GM12878 (cell line): Measurements from ENCODE around the gene LUZP2. TPM values are rescaled to one million over a fixed set of nuclear protein-coding genes. Genes with fewer than 3 reads are reported as not detected.

Experiments
- ATAC-seq: fragments of 200-7000 bp; cut with Tn5 transposase; 3 replicates; pipeline ENCODE4 v1.9.1; 2020; ENCODE audit warnings: mild to moderate bottlenecking, moderate library complexity
- BruUV-seq: library from RNA; stranded (reverse); fragments of 400-500 nt; replicated peaks from 2 replicates; lab custom pipeline; 2021; lab: Mats Ljungman, UMichigan
- CTCF ChIA-PET: fragments of 300-600 bp; sonication (Branson Sonifier 250); formaldehyde crosslinking; extraction: SDS; loops from one replicate; lab custom pipeline; 2021; ENCODE audit warnings: inconsistent platforms; lab: Yijun Ruan, JAX
- POLR2A ChIA-PET: fragments of 350-600 bp; formaldehyde crosslinking; extraction: SDS; loops from one replicate; lab custom pipeline; 2021; ENCODE audit warnings: inconsistent platforms; lab: Charles Lee
- RAD21 ChIA-PET: fragments of 300-600 bp; sonication (Branson Sonifier 250); formaldehyde crosslinking; loops from one replicate; lab custom pipeline; 2023; ENCODE audit warnings: antibody characterized with exemption; ENCODE audit not compliant: unreplicated experiment; lab: Charles Lee
- SMC1A ChIA-PET: fragments of 300-600 bp; sonication (Branson Sonifier 250); formaldehyde crosslinking; loops from one replicate; lab custom pipeline; 2023; ENCODE audit not compliant: unreplicated experiment, uncharacterized antibody; lab: Charles Lee
- DNase-seq: peaks from one replicate; pipeline ENCODE4 v3.0.0-alpha.2; 2011; ENCODE audit warnings: low read depth, low spot score
- FAIRE-seq: peaks from 3 replicates; lab custom pipeline; 2011; peaks lifted over from hg19 to GRCh38; lab: Jason Lieb, UNC
- H2AFZ ChIP-seq: 2 replicates; pipeline ENCODE4 v1.6.0; 2011; ENCODE audit warnings: low read depth, low read length, control low read depth; ENCODE audit not compliant: control insufficient read depth
- H3K27ac ChIP-seq: 2 replicates; pipeline ENCODE4 v1.5.1; 2011; ENCODE audit warnings: control low read depth; ENCODE audit not compliant: control insufficient read depth, insufficient read depth
- H3K27me3 ChIP-seq, 2 experiments: replicated peaks in 1 of 2; 2 replicates each; pipeline versions ENCODE4 v1.6.0 to v1.6.1; 2011; ENCODE audit warnings: low read length in 1 of 2; ENCODE audit not compliant: control insufficient read depth in 2 of 2, insufficient read depth in 2 of 2
- H3K36me3 ChIP-seq, 2 experiments: 2 replicates each; pipeline ENCODE4 v1.5.1; 2011; ENCODE audit warnings: low read length in 1 of 2; ENCODE audit not compliant: control insufficient read depth in 2 of 2, insufficient read depth in 2 of 2
- H3K4me1 ChIP-seq: 2 replicates; pipeline ENCODE4 v1.6.1; 2011; ENCODE audit warnings: mild to moderate bottlenecking, low read length, moderate library complexity, mixed read lengths; ENCODE audit not compliant: control insufficient read depth, insufficient read depth
- H3K4me2 ChIP-seq: 2 replicates; pipeline ENCODE4 v1.6.0; 2011; ENCODE audit warnings: control low read depth; ENCODE audit not compliant: control insufficient read depth, insufficient read depth
- H3K4me3 ChIP-seq: fragments of 200-600 bp; sonication (generic); 2 replicates; pipeline ENCODE4 v1.5.1; 2016
- H3K79me2 ChIP-seq: 2 replicates; pipeline ENCODE4 v1.6.0; 2011; ENCODE audit warnings: low read length; ENCODE audit not compliant: control insufficient read depth, insufficient read depth
- H3K9ac ChIP-seq: 2 replicates; pipeline ENCODE4 v1.8.0; 2011; ENCODE audit warnings: low read length, control low read depth, mixed read lengths; ENCODE audit not compliant: control insufficient read depth, insufficient read depth
- H3K9me3 ChIP-seq: replicated peaks from 3 replicates; pipeline ENCODE4 v1.5.1; 2011; ENCODE audit warnings: mild to moderate bottlenecking, low read length; ENCODE audit not compliant: control insufficient read depth, insufficient read depth
- H4K20me1 ChIP-seq: 2 replicates; pipeline ENCODE4 v1.6.0; 2011; ENCODE audit not compliant: control insufficient read depth, insufficient read depth
- BCL3 ChIP-seq: IDR thresholded peaks from 2 replicates; pipeline ENCODE4 v1.6.1; 2011; ENCODE audit warnings: borderline replicate concordance, low read depth, mild to moderate bottlenecking, moderate library complexity, low read length; ENCODE audit not compliant: insufficient read depth, poor library complexity, severe bottlenecking
- CEBPB ChIP-seq, 2 experiments: fragments of 150-350 bp in 1 of 2; IDR thresholded peaks; 2 replicates each; pipeline ENCODE4 v1.6.1; 2012 to 2014; ENCODE audit warnings: low read depth in 2 of 2, low read length in 2 of 2, borderline replicate concordance in 1 of 2, inconsistent platforms in 1 of 2
- CHD4 ChIP-seq: fragments of 200-600 bp; sonication (generic); IDR thresholded peaks from 2 replicates; pipeline ENCODE4 v1.6.1; 2016; ENCODE audit warnings: mild to moderate bottlenecking
- EZH2 ChIP-seq: IDR thresholded peaks from 2 replicates; pipeline ENCODE4 v1.6.1; 2012; ENCODE audit warnings: low read depth, mild to moderate bottlenecking, control low read depth, inconsistent platforms, low read length, borderline replicate concordance; ENCODE audit not compliant: control insufficient read depth
- MAX ChIP-seq: IDR thresholded peaks from 2 replicates; pipeline ENCODE4 v1.6.1; 2012; ENCODE audit warnings: low read depth, low read length, improper control_type of control experiment
- MLLT1 ChIP-seq: fragments of 450-650 bp; IDR thresholded peaks from 2 replicates; pipeline ENCODE4 v1.6.1; 2016; ENCODE audit warnings: mild to moderate bottlenecking
- NFXL1 ChIP-seq: fragments of 450-650 bp; IDR thresholded peaks from 2 replicates; pipeline ENCODE4 v1.6.1; 2017; ENCODE audit warnings: antibody characterized with exemption, mild to moderate bottlenecking, borderline replicate concordance
- NR2C2 ChIP-seq: IDR thresholded peaks from 2 replicates; pipeline ENCODE4 v1.6.1; 2011; ENCODE audit warnings: borderline replicate concordance, low read depth; ENCODE audit not compliant: control insufficient read depth, insufficient read length
- NR2F1 ChIP-seq: fragments of 450-650 bp; conservative IDR thresholded peaks from 2 replicates; pipeline ENCODE4 v1.6.1; 2017; ENCODE audit warnings: mild to moderate bottlenecking
- RBBP5 ChIP-seq: fragments of 200-600 bp; sonication (generic); conservative IDR thresholded peaks from 2 replicates; pipeline ENCODE4 v1.6.1; 2016
- RCOR1 ChIP-seq: conservative IDR thresholded peaks from 2 replicates; pipeline ENCODE4 v1.6.1; 2012; ENCODE audit warnings: low read depth, low read length, improper control_type of control experiment
- SKIL ChIP-seq: fragments of 450-650 bp; IDR thresholded peaks from 2 replicates; pipeline ENCODE4 v1.6.1; 2017; ENCODE audit warnings: mild to moderate bottlenecking, low read depth, inconsistent platforms; ENCODE audit not compliant: poor library complexity, severe bottlenecking
- SMAD1 ChIP-seq: fragments of 450-650 bp; IDR thresholded peaks from 2 replicates; pipeline ENCODE4 v1.6.1; 2018; ENCODE audit warnings: mild to moderate bottlenecking, low read depth; ENCODE audit not compliant: partially characterized antibody
- STAT1 ChIP-seq: fragments of 450-650 bp; conservative IDR thresholded peaks from 2 replicates; pipeline ENCODE4 v1.6.1; 2014; ENCODE audit warnings: antibody characterized with exemption, mild to moderate bottlenecking
- TCF3 ChIP-seq: IDR thresholded peaks from 2 replicates; pipeline ENCODE4 v1.6.1; 2012; ENCODE audit warnings: low read depth, mild to moderate bottlenecking, low read length, borderline replicate concordance; ENCODE audit not compliant: insufficient read depth
- ZBED1 ChIP-seq: IDR thresholded peaks from 2 replicates; pipeline ENCODE4 v1.6.1; 2016; ENCODE audit warnings: borderline replicate concordance
- ZNF622 ChIP-seq: fragments of 450-650 bp; IDR thresholded peaks from 2 replicates; pipeline ENCODE4 v1.6.1; 2017; ENCODE audit warnings: mild to moderate bottlenecking, inconsistent platforms
- ZZZ3 ChIP-seq: IDR thresholded peaks from 2 replicates; pipeline ENCODE4 v1.6.1; 2011; ENCODE audit warnings: low read depth; ENCODE audit not compliant: control insufficient read depth, insufficient read length
- WGBS: methylation state at CpG from one replicate; pipeline ENCODE4 v1.1.6; 2016; ENCODE audit warnings: low lambda C conversion rate; ENCODE audit not compliant: insufficient replicate concordance, insufficient coverage; ENCODE audit errors: missing lambda C conversion rate; 5-methylcytosine and 5-hydroxymethylcytosine counted together
- in situ Hi-C: fragments of 300-500 bp; cut with MboI; formaldehyde crosslinking; loops from 9 replicates; pipeline ENCODE4 v1.14.3; 2018; ENCODE audit warnings: mixed read lengths
- intact Hi-C: fragments of 100-400 bp; cut with micrococcal nuclease; formaldehyde crosslinking; loops from one replicate; pipeline ENCODE4 v1.14.2; 2022; ENCODE audit not compliant: unreplicated experiment
- polyA plus RNA-seq, 11 experiments: library from polyadenylated mRNA; depleted of rRNA in 4 of 11; unstranded in 6 of 11; stranded (reverse) in 5 of 11; fragments of >200 nt; fragmentation: Nextera tagmentation in 4 of 11; fragmentation: Illumina TruSeq in 1 of 11; extraction: Ambion mirVana in 4 of 11; extraction: Trizol in 1 of 11; gene quantifications; 1 replicate in 1 of 11; 2 replicates in 10 of 11; pipeline versions ENCODE4 v1.2.1 to v1.2.3, GENCODE V29; 2011 to 2016; ENCODE audit warnings: inconsistent platforms in 2 of 11, missing spikeins in 2 of 11, low read depth in 1 of 11
- total RNA-seq, 4 experiments: library from RNA; depleted of rRNA in 3 of 4; stranded (reverse); fragments of >200 nt in 3 of 4; fragmentation: Illumina TruSeq in 1 of 4; extraction: Trizol in 1 of 4; gene quantifications; 2 replicates each; pipeline versions ENCODE4 v1.2.1 to v1.2.3, GENCODE V29; 2013 to 2021

LUZP2 gene
- total and polyA plus RNA-seq, 10 of the 15 experiments (the other 5 are each of a cell fraction or from before 2014, with no cell fraction given), result not detected

- TF ChIP-seq TCF3, result no peak
Observed at GRCh38 chr11:24667353-24667968, 170.6 kb downstream of the LUZP2 start (continued).

GRCh38 chr11:24678703-24679348, 182.0 kb downstream of the LUZP2 start:
- Histone ChIP-seq H3K4me1 (no peaks in the 10 kb centered on the region), H3K9ac (no peak overlapping the region), H2AFZ (no peak overlapping the region), H4K20me1 (no peaks in the 10 kb centered on the region), H3K79me2 (no peaks in the 10 kb centered on the region), H3K9me3 (no peaks in the 10 kb centered on the region), H3K27me3 (no peaks in the 10 kb centered on the region), H3K27ac (no peak overlapping the region), H3K4me3 (no peak overlapping the region), H3K36me3 (no peaks in the 10 kb centered on the region), H3K4me2 (no peak overlapping the region)
- POLR2A ChIA-PET, result no interaction called here
- CTCF ChIA-PET, result no interaction called here
- no peak for DNase-seq
- 30% methylated on average over 5 of the region's 5 CpGs for WGBS
- intact Hi-C loops, result no loop called here
- BruUV-seq, result no TSS peak
- TF ChIP-seq ZZZ3 (no peak), RCOR1 (no peak), CEBPB (IDR thresholded peaks at IDR 0.05; ENCODE audit: borderline replicate concordance in 1 of 2, low read depth in 2 of 2, low read length in 2 of 2) (no peak), ZBED1 (no peak), BCL3 (no peak), EZH2 (no peak), NFXL1 (no peak), STAT1 (no peak), CHD4 (no peak), MLLT1 (no peak), ZNF622 (no peak), RBBP5 (no peak), SKIL (no peak), MAX (no peak), NR2F1 (no peak), NR2C2 (no peak), SMAD1 (no peak)
- ATAC-seq, result no peak
- SMC1A ChIA-PET, result no interaction called here
- no peak for FAIRE-seq
- RAD21 ChIA-PET, result no interaction called here
- in situ Hi-C loops, result no loop called here
